SU-DHL-6 (cell line): ENCODE data around the gene FOXP4.

Experiments used
- CTCF ChIP-seq: fragments of 200-600 bp; sonication (generic); IDR thresholded peaks from one replicate; pipeline ENCODE4 v1.5.1; 2017; ENCODE audit warnings: antibody characterized with exemption, mild to moderate bottlenecking, low read length, moderate library complexity; ENCODE audit not compliant: insufficient read depth, poor library complexity, severe bottlenecking
- EZH2phosphoT487 ChIP-seq: fragments of 200-600 bp; sonication (generic), shearing (Covaris generic); conservative IDR thresholded peaks from 2 replicates; pipeline ENCODE4 v1.6.1; 2018; ENCODE audit warnings: mild to moderate bottlenecking, antibody characterized with exemption, low read length, moderate library complexity, mixed read lengths

GRCh38 chr6:41561416-41561815 lies 15.2 kb downstream of the FOXP4 start:
- no peak for TF ChIP-seq EZH2phosphoT487
- no peak for TF ChIP-seq CTCF
